COLO829 (cell line): ENCODE results near the gene ADGRV1.
"Not testable (repeated sequence)": the region's sequence is repeated elsewhere in the genome, so short reads cannot be mapped to it uniquely, and the experiment has no call there.

Experiments used
- DNase-seq: peaks from one replicate; pipeline ENCODE4 v3.0.0; 2012; ENCODE audit warnings: low spot score

ADGRV1 gene

DNA sequence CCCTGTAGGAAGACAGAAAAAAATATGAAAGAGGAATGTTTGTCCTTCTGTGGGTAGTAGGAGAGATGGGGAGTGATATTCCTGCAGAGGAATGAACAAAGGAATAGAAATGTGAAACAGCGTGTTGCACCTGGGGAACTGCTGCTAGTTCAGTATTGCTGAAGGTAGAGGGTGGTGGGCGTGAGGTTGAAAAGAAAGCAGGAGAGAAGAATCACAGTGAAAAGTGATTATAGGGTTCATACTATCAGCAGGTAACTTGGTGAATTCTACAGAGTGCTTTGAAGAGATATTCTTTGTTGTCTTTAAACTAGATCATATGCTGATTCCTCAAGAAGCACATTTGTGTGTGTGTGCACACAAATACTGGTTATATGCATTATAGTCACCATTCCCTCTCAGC lies 95.6 kb downstream of the ADGRV1 start:
- no peak for DNase-seq

DNA sequence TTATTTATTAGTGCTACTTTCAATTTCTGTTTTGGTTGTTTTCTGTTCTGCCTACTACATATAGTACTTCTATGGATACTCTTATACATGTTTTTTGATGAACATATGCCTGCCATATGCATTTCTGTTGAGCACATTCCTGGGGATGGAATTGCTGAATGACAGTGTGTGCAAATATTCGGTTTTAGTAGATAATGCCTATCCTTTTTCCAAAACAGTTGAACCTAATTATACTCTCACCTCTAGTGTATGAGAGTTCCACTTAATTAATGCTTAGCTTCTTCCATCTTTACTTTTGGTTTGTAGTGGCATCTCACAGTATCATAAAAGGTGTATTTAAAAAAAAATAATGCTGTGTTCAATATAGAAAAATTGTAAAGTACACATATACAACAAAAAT lies 96.8 kb downstream of the ADGRV1 start:
- no peak for DNase-seq

DNA sequence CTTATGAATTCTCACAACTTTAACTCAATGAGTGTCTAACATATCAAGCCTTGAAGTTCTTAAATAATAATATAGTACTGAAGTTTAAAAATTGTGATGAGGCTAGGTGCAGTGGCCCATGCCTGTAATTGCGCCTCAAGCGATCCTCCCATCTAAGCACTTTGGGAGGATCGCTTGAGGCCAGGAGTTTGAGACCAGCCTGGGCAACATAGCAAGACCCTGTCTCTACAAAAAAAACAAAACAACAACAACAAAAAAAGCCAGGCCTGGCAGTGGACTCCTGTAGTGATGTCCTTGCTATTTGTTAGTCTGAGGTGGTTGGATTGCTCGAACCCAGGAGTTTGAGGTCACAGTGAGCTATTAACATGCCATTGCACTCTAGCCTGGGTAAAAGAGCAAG lies 98.4 kb downstream of the ADGRV1 start:
- no peak for DNase-seq

DNA sequence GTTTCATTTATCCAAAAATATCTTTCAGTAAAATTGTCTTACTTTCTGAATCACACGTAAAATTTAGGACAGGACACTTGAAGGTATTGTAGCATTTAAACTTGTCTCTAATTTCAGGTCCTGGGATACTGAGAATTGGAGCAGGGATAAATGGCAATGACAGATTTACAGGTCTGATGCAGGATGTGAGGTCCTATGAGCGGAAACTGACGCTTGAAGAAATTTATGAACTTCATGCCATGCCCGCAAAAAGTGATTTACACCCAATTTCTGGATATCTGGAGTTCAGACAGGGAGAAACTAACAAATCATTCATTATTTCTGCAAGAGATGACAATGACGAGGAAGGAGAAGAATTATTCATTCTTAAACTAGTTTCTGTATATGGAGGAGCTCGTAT lies 99.2 kb downstream of the ADGRV1 start:
- DNase-seq: no peak

- no peak for DNase-seq
Observed at GRCh38 chr5:90658620-90659019, 100.0 kb downstream of the ADGRV1 start.

- DNase-seq: not testable (repeated sequence)
Observed at GRCh38 chr5:90668079-90668565, 109.5 kb downstream of the ADGRV1 start.

- DNase-seq: no peak
Observed at GRCh38 chr5:90675222-90675621, 116.6 kb downstream of the ADGRV1 start.

DNA sequence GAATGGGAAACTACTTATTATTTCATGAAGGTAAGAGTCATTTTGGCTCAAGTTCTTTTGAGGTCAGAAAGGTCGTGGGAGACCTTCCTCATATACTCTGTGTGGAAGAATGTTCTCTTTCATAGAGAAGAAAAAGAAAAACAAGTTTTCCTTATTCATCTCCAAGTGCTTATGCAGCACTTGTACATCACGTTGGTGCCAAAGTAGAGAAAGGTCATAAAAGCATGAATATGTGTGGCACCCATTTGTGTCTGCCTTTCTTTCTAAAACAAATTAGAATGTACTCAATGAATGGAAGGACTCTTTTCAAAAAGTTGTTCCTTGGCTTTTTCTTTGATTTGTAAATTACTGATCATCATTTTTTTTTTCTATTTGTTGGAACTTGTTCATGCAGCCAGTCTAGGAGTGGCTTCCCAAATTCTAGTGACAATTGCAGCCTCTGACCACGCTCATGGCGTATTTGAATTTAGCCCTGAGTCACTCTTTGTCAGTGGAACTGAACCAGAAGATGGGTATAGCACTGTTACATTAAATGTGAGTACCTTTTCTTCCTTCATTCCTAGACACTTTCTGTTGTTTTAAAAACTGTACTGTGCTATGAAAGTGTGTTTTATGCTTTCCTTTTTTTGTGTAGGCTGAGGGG lies 122.4 kb downstream of the ADGRV1 start:
- DNase-seq: peak; percentile 9

DNA sequence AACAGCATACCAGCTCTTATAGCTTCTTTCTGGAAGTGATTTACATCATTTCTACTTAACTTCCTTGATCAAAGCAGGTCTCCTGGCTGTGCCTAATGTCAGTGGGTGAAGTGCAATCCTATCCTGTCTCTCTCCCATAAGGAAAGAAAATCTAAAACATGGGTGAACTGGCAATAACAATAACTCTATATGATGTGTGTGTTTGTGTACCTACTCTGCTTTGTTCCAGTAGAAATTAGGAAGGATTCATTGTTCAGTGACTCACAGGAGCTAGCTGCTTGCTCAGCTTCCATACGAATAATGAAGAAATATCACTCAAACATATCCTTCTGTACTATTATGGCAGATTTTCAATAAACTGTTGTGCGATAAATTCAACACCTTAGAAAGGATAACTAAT lies 123.7 kb downstream of the ADGRV1 start:
- DNase-seq: no peak

DNA sequence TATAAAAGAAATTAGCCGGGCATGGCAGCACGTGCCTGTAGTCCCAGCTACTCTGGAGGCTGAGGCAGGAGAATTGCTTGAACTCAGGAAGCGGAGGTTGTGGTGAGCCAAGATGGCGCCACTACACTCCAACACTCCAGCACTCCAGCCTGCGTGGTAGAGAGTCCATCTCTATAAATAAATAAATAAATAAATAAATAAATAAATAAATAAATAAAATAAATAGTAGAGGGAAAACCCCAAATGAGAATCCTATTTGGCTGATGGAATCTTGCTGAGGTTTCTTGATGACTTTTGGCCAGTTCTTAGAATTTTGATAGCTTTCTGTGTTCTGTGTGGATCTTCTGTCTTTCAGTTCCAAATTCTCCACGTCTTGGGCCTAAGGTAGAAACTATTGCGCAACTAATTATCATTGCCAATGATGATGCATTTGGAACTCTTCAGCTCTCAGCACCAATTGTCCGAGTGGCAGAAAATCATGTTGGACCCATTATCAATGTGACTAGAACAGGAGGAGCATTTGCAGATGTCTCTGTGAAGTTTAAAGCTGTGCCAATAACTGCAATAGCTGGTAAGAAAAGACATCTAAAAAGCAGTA lies 126.9 kb downstream of the ADGRV1 start:
- DNase-seq: no peak

- not testable (repeated sequence) for DNase-seq
Observed at GRCh38 chr5:90686363-90686762, 127.8 kb downstream of the ADGRV1 start.

- not testable (repeated sequence) for DNase-seq
Observed at GRCh38 chr5:90687458-90687857, 128.9 kb downstream of the ADGRV1 start.

GRCh38 chr5:90689064-90689463 lies 130.5 kb downstream of the ADGRV1 start:
- no peak for DNase-seq

DNA sequence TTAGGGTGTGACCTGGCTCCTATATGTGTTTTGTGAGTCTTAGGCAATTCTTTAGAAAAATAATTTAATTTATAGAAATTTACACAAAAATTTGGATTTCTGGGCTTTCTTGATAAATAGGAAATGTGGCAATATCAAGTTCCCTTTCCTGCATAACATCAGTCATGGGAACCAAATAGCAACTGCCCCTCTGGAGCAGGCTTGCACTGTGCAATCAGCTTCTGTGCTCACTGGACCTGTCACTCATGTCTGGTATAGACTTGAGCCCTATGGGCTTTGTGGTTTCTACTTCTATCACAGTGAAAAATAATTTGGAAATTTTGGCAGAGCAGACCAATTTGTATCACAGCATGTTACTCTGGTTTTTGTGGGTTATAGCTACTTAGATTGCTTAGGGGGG lies 131.7 kb downstream of the ADGRV1 start:
- no peak for DNase-seq

GRCh38 chr5:90691533-90691932 lies 132.9 kb downstream of the ADGRV1 start:
- DNase-seq: no peak

DNA sequence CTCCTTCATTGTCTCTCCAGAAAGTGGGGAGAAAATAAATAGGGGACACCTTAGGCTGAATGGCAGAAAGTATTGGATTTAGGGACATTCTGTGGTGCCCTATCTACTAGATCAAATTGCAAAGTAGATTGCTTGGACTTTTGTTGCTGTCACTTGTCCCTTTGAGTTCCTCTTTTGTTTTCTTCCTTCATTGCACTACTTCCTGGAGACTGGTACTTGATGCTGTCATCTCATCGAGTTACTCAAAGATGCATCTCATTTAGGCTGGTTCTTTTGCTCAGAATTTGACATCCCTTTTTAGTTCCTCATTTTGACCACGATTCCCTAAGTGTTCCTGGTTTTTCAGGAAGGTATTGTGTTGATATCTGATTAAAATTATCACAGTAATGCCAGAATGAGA lies 137.6 kb downstream of the ADGRV1 start:
- no peak for DNase-seq

GRCh38 chr5:90700299-90700698 lies 141.7 kb downstream of the ADGRV1 start:
- no peak for DNase-seq

- DNase-seq: no peak
Observed at GRCh38 chr5:90703932-90704331, 145.3 kb downstream of the ADGRV1 start.

DNA sequence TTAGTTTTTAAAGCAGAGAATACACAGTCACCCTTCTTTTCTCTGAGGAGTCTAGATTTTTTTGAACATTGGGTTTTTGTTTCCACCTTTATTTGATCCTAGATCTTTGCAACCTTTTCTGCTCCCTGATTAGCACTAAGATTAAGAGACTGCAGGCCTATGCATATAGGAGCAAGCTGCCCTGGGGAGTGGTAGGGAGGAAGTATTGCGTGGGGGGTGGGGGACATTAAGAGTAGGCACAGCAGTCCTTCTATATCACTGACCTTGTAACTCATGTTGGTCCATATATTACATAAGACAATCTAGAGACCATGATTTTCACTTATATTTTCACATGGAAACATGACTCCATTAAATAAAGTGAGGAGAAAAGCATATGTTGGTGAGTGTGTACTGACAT lies 149.1 kb downstream of the ADGRV1 start:
- no peak for DNase-seq

DNA sequence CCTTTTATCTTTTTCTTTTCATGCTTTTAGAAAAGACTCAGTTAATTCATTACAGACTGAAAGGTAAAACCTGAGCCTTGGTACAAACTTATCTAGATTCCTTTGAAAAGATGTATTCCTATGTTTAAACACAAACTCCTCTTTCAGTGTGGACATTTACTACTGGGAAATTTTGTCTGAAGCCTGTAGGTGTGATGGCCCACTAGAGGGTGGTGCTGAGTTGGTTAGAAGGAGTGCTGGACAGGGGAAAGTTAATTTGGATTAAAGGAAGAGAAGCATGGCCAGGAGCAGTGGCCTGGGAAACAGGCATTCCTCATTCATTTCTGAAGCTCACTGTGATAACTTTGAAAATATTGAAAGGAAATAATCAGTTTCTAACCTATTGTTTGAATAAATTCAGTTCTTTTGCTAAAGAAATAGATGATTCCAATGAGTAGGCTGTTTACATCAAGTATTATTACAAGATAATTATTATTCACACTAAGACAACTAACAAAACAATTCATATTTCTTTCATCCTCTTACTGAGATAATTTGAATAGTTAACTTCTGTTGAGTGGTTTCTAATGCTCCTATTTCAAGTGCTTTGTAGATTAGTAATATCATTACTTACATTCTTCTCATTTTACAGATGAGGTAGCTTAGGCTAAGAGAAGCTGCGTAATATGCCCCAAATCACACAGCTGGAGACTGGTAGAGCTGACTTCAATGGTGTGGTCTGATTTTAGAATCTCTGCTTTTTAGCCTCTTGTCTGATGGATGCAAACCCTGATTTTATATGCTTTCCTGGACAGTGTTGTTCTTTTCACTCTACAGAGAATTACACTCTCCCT lies 150.9 kb downstream of the ADGRV1 start:
- peak; percentile 35 for DNase-seq

- no peak for DNase-seq
Observed at GRCh38 chr5:90718387-90718786, 159.8 kb downstream of the ADGRV1 start.

DNA sequence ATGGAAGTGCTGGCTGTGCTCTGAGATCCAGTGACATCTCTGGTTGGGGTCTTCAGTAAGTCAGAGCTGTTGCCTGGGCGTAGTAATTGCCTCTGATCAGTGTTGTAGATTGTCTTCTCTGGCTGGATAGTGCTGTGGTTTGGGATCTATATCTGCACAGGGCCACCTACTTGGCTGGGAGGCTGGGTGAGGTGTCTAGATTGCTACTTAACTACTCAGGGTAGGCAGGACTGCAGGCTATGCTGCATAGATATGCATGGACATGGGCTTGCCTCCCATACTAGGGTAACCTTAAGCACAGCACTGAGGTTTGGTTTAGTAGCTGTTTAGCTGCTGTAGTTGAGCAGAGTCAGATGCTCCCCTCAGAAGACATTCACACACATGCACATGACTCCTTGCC lies 181.0 kb downstream of the ADGRV1 start:
- no peak for DNase-seq

DNA sequence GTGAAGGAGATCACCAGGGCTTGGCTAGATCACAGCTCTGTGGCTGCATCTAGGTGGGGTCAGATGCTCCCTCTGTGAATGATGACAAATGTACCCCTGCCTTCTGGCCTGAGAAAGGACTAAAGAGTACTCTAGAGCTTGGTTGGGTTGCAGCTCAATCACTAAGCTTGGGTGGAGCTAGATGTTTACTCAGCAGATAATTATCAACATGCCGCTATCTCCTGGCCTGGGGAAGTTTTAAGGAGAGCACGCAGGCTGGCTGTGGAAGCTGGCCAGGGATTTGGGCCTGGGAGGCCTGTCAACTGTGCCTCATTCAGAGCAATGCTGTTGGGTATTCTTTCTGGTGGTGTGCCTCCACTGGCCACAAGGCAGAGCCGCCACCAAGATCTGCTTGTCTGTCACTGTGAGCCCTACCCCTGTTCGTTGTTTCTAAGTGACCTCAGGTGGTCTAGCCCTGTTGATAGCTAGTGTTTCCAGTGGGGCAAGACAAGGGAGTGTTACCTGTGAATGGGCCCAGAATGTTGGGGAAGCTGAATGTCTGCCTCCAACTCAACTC lies 181.7 kb downstream of the ADGRV1 start:
- no peak for DNase-seq
